Measurements from ENCODE around the gene POLH.

Gene POLH

GRCh38 chr6:43616725-43617472 is 40.9 kb downstream of the POLH start:
- no peak for TF ChIP-seq CTCF (IDR thresholded peaks at IDR 0.05; ENCODE audit: insufficient read depth, low read length, poor library complexity, severe bottlenecking)
- Histone ChIP-seq H3K36me3 (ENCODE audit: control insufficient read depth, insufficient read depth, low read length) (peaks cover 22% of the 10 kb centered on the region), H3K27me3 (replicated peaks; ENCODE audit: control insufficient read depth, insufficient read depth, low read length) (no peaks in the 10 kb centered on the region), H3K4me3 (replicated peaks; ENCODE audit: low read depth, low read length) (no peak overlapping the region)
- no peak for DNase-seq (ENCODE audit: extremely low read depth, insufficient read length)

GRCh38 chr6:43621078-43621835 is 45.3 kb downstream of the POLH start:
- no peak for DNase-seq (ENCODE audit: extremely low read depth, insufficient read length)
- peaks cover 44% of the 10 kb centered on the region for H3K36me3 ChIP-seq (ENCODE audit: control insufficient read depth, insufficient read depth, low read length)
- no peak for TF ChIP-seq CTCF (IDR thresholded peaks at IDR 0.05; ENCODE audit: insufficient read depth, low read length, poor library complexity, severe bottlenecking)
- H3K27me3 ChIP-seq (replicated peaks; ENCODE audit: control insufficient read depth, insufficient read depth, low read length): no peaks in the 10 kb centered on the region
- H3K4me3 ChIP-seq (replicated peaks; ENCODE audit: low read depth, low read length): no peak overlapping the region

GRCh38 chr6:43621836-43622180 is 45.8 kb downstream of the POLH start:
- Histone ChIP-seq H3K4me3 (replicated peaks; ENCODE audit: low read depth, low read length) (no peak overlapping the region), H3K27me3 (replicated peaks; ENCODE audit: control insufficient read depth, insufficient read depth, low read length) (no peaks in the 10 kb centered on the region), H3K36me3 (ENCODE audit: control insufficient read depth, insufficient read depth, low read length) (peaks cover 44% of the 10 kb centered on the region)
- TF ChIP-seq CTCF (IDR thresholded peaks at IDR 0.05; ENCODE audit: insufficient read depth, low read length, poor library complexity, severe bottlenecking): no peak
- no peak for DNase-seq (ENCODE audit: extremely low read depth, insufficient read length)

- no peak for TF ChIP-seq CTCF (IDR thresholded peaks at IDR 0.05; ENCODE audit: insufficient read depth, low read length, poor library complexity, severe bottlenecking)
- no peak for DNase-seq (ENCODE audit: extremely low read depth, insufficient read length)
- Histone ChIP-seq H3K27me3 (replicated peaks; ENCODE audit: control insufficient read depth, insufficient read depth, low read length) (no peaks in the 10 kb centered on the region), H3K36me3 (ENCODE audit: control insufficient read depth, insufficient read depth, low read length) (peaks cover 44% of the 10 kb centered on the region), H3K4me3 (replicated peaks; ENCODE audit: low read depth, low read length) (no peak overlapping the region)
Observed at GRCh38 chr6:43622541-43622940, 46.6 kb downstream of the POLH start.

GRCh38 chr6:43623880-43624785 is 48.1 kb downstream of the POLH start:
- no peak overlapping the region for H3K4me3 ChIP-seq (replicated peaks; ENCODE audit: low read depth, low read length)
- no peaks in the 10 kb centered on the region for H3K27me3 ChIP-seq (replicated peaks; ENCODE audit: control insufficient read depth, insufficient read depth, low read length)
- peaks cover 42% of the 10 kb centered on the region for H3K36me3 ChIP-seq (ENCODE audit: control insufficient read depth, insufficient read depth, low read length)
- DNase-seq (ENCODE audit: extremely low read depth, insufficient read length): no peak
- TF ChIP-seq CTCF (IDR thresholded peaks at IDR 0.05; ENCODE audit: insufficient read depth, low read length, poor library complexity, severe bottlenecking): no peak
